Middle frontal gyrus (tissue), 1 donor: ENCODE measurements around the gene E2F1.

Source experiments
- DNase-seq: peaks from one replicate; pipeline ENCODE4 v3.0.0-alpha.2; 2015; ENCODE audit warnings: low spot score; ENCODE audit errors: extremely low spot score

Gene E2F1

GRCh38 chr20:33686100-33686983 is at the start of gene E2F1:
TSS of gene E2F1 (minus strand) at chr20:33686385. CDS start at chr20:33686264, 121 bp downstream.
- DNase-seq, result peak; percentile 93

- DNase-seq, result no peak
These were observed 47.7 kb upstream of the E2F1 start for GRCh38 chr20:33733654-33734576.

- no peak for DNase-seq
These were observed 46.2 kb upstream of the E2F1 start for GRCh38 chr20:33732166-33732970.

- peak; percentile 74 for DNase-seq
These were observed 45.5 kb upstream of the E2F1 start, which contains the start of gene ZNF341 for GRCh38 chr20:33731693-33732165. TSS of gene ZNF341 (plus strand) at chr20:33731996. CDS start at chr20:33732022, 26 bp downstream.

GRCh38 chr20:33730946-33731692 is 44.9 kb upstream of the E2F1 start:
- no peak for DNase-seq

- DNase-seq, result no peak
These were observed 42.9 kb upstream of the E2F1 start for GRCh38 chr20:33729101-33729500.

- no peak for DNase-seq
These were observed 42.3 kb upstream of the E2F1 start for GRCh38 chr20:33728463-33728862.

- DNase-seq, result no peak
These were observed 41.6 kb upstream of the E2F1 start for GRCh38 chr20:33727806-33728205.

- no peak for DNase-seq
These were observed 40.9 kb upstream of the E2F1 start for GRCh38 chr20:33727115-33727479.

GRCh38 chr20:33725607-33726264 is 39.6 kb upstream of the E2F1 start:
- DNase-seq, result no peak

GRCh38 chr20:33724439-33725094 is 38.4 kb upstream of the E2F1 start:
- DNase-seq, result no peak

- DNase-seq, result no peak
These were observed 35.4 kb upstream of the E2F1 start for GRCh38 chr20:33721391-33722140.

GRCh38 chr20:33719989-33720709 is 34.0 kb upstream of the E2F1 start, which contains the start of gene PXMP4:
TSS of gene PXMP4 (minus strand) at chr20:33720310. CDS start at chr20:33720207, 103 bp downstream.
- peak; percentile 97 for DNase-seq

- DNase-seq, result no peak
These were observed 33.2 kb upstream of the E2F1 start for GRCh38 chr20:33719277-33719988.

- DNase-seq, result no peak
These were observed 30.3 kb upstream of the E2F1 start for GRCh38 chr20:33716498-33716897.

GRCh38 chr20:33713865-33714367 is 27.7 kb upstream of the E2F1 start:
- DNase-seq, result no peak

- DNase-seq, result no peak
These were observed 25.2 kb upstream of the E2F1 start for GRCh38 chr20:33711446-33711738.
